SK-N-SH (cell line): ENCODE measurements around the gene LCE1E. TPM values are rescaled to one million over a fixed set of nuclear protein-coding genes. Genes with fewer than 3 reads are reported as not detected.

ENCODE experiments used
- CTCF ChIA-PET: fragments of 300-600, 350-600 bp; formaldehyde crosslinking; extraction: SDS; loops from one replicate; lab custom pipeline; 2021; lab: Yijun Ruan, JAX
- POLR2A ChIA-PET: fragments of 350-600 bp; sonication (Branson Sonifier 250); formaldehyde crosslinking; extraction: SDS; loops from one replicate; lab custom pipeline; 2020; ENCODE audit warnings: antibody characterized with exemption, inconsistent platforms; lab: Yijun Ruan, JAX
- DNase-seq: peaks from one replicate; pipeline ENCODE4 v3.0.0; 2012
- H2AFZ ChIP-seq: fragments of 200-600 bp; sonication (generic); 2 replicates; pipeline ENCODE4 v1.8.1; 2016; ENCODE audit warnings: antibody characterized with exemption, mild to moderate bottlenecking, low read depth
- H3F3A ChIP-seq: fragments of 200-600 bp; sonication (generic); replicated peaks from 2 replicates; pipeline ENCODE3; 2016; ENCODE audit warnings: antibody characterized with exemption, mild to moderate bottlenecking; ENCODE audit not compliant: insufficient read depth
- H3K27ac ChIP-seq, 2 experiments: fragments of 200-500 bp in 1 of 2; fragments of 200-600 bp in 1 of 2; sonication (Bioruptor generic) in 1 of 2; sonication (generic), shearing (Covaris generic) in 1 of 2; 2 replicates each; pipeline versions ENCODE4 v1.5.1 to v1.6.1; 2014 to 2016; ENCODE audit warnings: low read depth in 2 of 2, inconsistent platforms in 1 of 2, low read length in 1 of 2, mild to moderate bottlenecking in 1 of 2, mixed read lengths in 1 of 2
- H3K27me3 ChIP-seq: fragments of 200-600 bp; sonication (generic), shearing (Covaris generic); 2 replicates; pipeline ENCODE4 v1.6.1; 2016; ENCODE audit warnings: mixed run types; ENCODE audit not compliant: insufficient read depth
- H3K36me3 ChIP-seq, 2 experiments: fragments of 200-500 bp in 1 of 2; fragments of 200-600 bp in 1 of 2; sonication (Bioruptor generic) in 1 of 2; sonication (generic) in 1 of 2; replicated peaks in 1 of 2; 2 replicates each; pipeline versions ENCODE3 to v1.5.1; 2014 to 2016; ENCODE audit warnings: low read length in 1 of 2, mild to moderate bottlenecking in 1 of 2; ENCODE audit not compliant: insufficient read depth in 2 of 2, control insufficient read depth in 1 of 2
- H3K4me1 ChIP-seq, 2 experiments: fragments of 200-500 bp in 1 of 2; fragments of 200-600 bp in 1 of 2; sonication (Bioruptor generic) in 1 of 2; sonication (generic), shearing (Covaris generic) in 1 of 2; 2 replicates each; pipeline versions ENCODE4 v1.5.1 to v1.6.1; 2014 to 2016; ENCODE audit warnings: low read depth in 1 of 2, low read length in 1 of 2, mixed run types in 1 of 2; ENCODE audit not compliant: insufficient read depth in 2 of 2, control insufficient read depth in 1 of 2
- H3K4me2 ChIP-seq: fragments of 200-600 bp; sonication (generic), shearing (Covaris generic); 2 replicates; pipeline ENCODE4 v1.6.1; 2017; ENCODE audit warnings: mixed run types
- H3K4me3 ChIP-seq, 2 experiments: fragments of 200-500 bp in 1 of 2; fragments of 200-600 bp in 1 of 2; sonication (Bioruptor generic) in 1 of 2; sonication (generic), shearing (Covaris generic) in 1 of 2; 2 replicates each; pipeline versions ENCODE4 v1.5.1 to v1.8.1; 2014 to 2016; ENCODE audit warnings: low read depth in 2 of 2, inconsistent platforms in 1 of 2, low read length in 1 of 2, mild to moderate bottlenecking in 1 of 2, mixed read lengths in 1 of 2, moderate library complexity in 1 of 2
- H3K79me2 ChIP-seq: fragments of 200-600 bp; sonication (generic); 2 replicates; pipeline ENCODE4 v1.8.1; 2017; ENCODE audit warnings: mild to moderate bottlenecking; ENCODE audit not compliant: insufficient read depth
- H3K9ac ChIP-seq: fragments of 200-600 bp; sonication (generic); 2 replicates; pipeline ENCODE4 v1.6.1; 2017; ENCODE audit warnings: mixed run types
- H3K9me2 ChIP-seq: fragments of 200-600 bp; sonication (generic); 2 replicates; pipeline ENCODE4 v1.6.1; 2017; ENCODE audit warnings: mixed run types
- H3K9me3 ChIP-seq: fragments of 200-600 bp; sonication (generic); 2 replicates; pipeline ENCODE4 v1.6.1; 2017; ENCODE audit warnings: mixed run types, mild to moderate bottlenecking, moderate library complexity
- H4K20me1 ChIP-seq: fragments of 200-600 bp; sonication (generic); 2 replicates; pipeline ENCODE4 v1.6.1; 2017; ENCODE audit warnings: mild to moderate bottlenecking, mixed run types; ENCODE audit not compliant: insufficient read depth
- EZH2phosphoT487 ChIP-seq: fragments of 200-600 bp; sonication (generic); IDR thresholded peaks from 2 replicates; pipeline ENCODE4 v1.6.1; 2017; ENCODE audit warnings: low read depth, mixed run types, mild to moderate bottlenecking, antibody characterized with exemption, moderate library complexity, borderline replicate concordance
- GABPA ChIP-seq: IDR thresholded peaks from 2 replicates; pipeline ENCODE4 v1.4.0; 2012; ENCODE audit warnings: low read depth, mild to moderate bottlenecking
- GATA2 ChIP-seq: sonication (generic); formaldehyde crosslinking; IDR thresholded peaks from 2 replicates; pipeline ENCODE4 v1.5.0; 2020; ENCODE audit warnings: mild to moderate bottlenecking, missing genetic modification reagents
- PBX3 ChIP-seq: IDR thresholded peaks from 2 replicates; pipeline ENCODE4; 2012
- POLR2AphosphoS5 ChIP-seq: IDR thresholded peaks from 2 replicates; pipeline ENCODE4 v1.6.1; 2012; ENCODE audit warnings: low read depth, low read length
- RAD21 ChIP-seq: IDR thresholded peaks from 2 replicates; pipeline ENCODE4 v1.6.1; 2012; ENCODE audit warnings: mild to moderate bottlenecking, low read length
- REST ChIP-seq: IDR thresholded peaks from 2 replicates; pipeline ENCODE4 v1.6.1; 2012; ENCODE audit warnings: mild to moderate bottlenecking, low read depth, low read length, moderate library complexity
- RXRA ChIP-seq: IDR thresholded peaks from 2 replicates; pipeline ENCODE4 v1.4.0; 2012; ENCODE audit warnings: low read depth, mild to moderate bottlenecking, borderline replicate concordance
- USF2 ChIP-seq: fragments of 150-350 bp; IDR thresholded peaks from 2 replicates; pipeline ENCODE4 v1.6.1; 2017; ENCODE audit warnings: antibody characterized with exemption, low read length, low read depth, borderline replicate concordance
- WGBS: methylation state at CpG from one replicate; pipeline ENCODE4 v1.1.6; 2017; ENCODE audit warnings: low lambda C conversion rate; 5-methylcytosine and 5-hydroxymethylcytosine counted together
- polyA plus RNA-seq, 3 experiments: library from polyadenylated mRNA; depleted of rRNA; stranded (reverse); fragments of >200 nt; gene quantifications; 2 replicates each; pipeline ENCODE4 v1.2.3, GENCODE V29; 2012

The LCE1E gene
- not detected in 2 replicates for polyA plus RNA-seq (2012; rRNA removed)
- 0.03 TPM in 2 replicates for polyA plus RNA-seq (2012; cell fraction: cytosol; rRNA removed)
- polyA plus RNA-seq (2012; cell fraction: nucleus; rRNA removed), result not detected in 2 replicates

- ChIA-PET CTCF (interaction anchor here (2.5 kb wide), 1 partner anchor 8 kb away, joined by 9 read pairs; no protein-coding TSS in a partner anchor), POLR2A (no interaction called here)
- Histone ChIP-seq H3K36me3 (no peaks in the 10 kb centered on the region), H3K4me3 (no peak within 1 kb of the TSS), H4K20me1 (no peaks in the 10 kb centered on the region), H3K9me2 (no peaks in the 10 kb centered on the region), H3K79me2 (no peaks in the 10 kb centered on the region), H3K27ac (no peak within 1 kb of the TSS), H3F3A (no peaks in the 10 kb centered on the region), H3K9me3 (no peaks in the 10 kb centered on the region), H3K27me3 (no peaks in the 10 kb centered on the region; the same call in 1 of the 2 replicates), H3K4me2 (no peak within 1 kb of the TSS), H3K4me1 (no peaks in the 10 kb centered on the region), H3K9ac (no peak within 1 kb of the TSS), H2AFZ (no peak within 1 kb of the TSS)
- WGBS, result 0% methylated on average over 1 of the region's 2 CpGs
- TF ChIP-seq PBX3, result no peak
- TF ChIP-seq RXRA, result no peak
- no peak for TF ChIP-seq EZH2phosphoT487
- no peak for TF ChIP-seq POLR2AphosphoS5
- no peak for DNase-seq
Observed at GRCh38 chr1:152786077-152786476, at the start of gene LCE1E. TSS of gene LCE1E (plus strand) at chr1:152786257. CDS start at chr1:152787300, 1,043 bp downstream.

GRCh38 chr1:152737997-152738396, 48.1 kb upstream of the LCE1E start:
- no peaks in the 10 kb centered on the region for H3K27me3 ChIP-seq
- no peak overlapping the region for H2AFZ ChIP-seq
- no peaks in the 10 kb centered on the region for H3K4me1 ChIP-seq
- no peaks in the 10 kb centered on the region for H3K79me2 ChIP-seq
- H3K9me2 ChIP-seq, result no peaks in the 10 kb centered on the region
- 5% methylated on average over 5 of the region's 5 CpGs for WGBS
- DNase-seq, result no peak
- no peak overlapping the region for H3K4me3 ChIP-seq
- ChIA-PET CTCF (no interaction called here), POLR2A (no interaction called here)
- H3K27ac ChIP-seq, result no peak overlapping the region
- H3K4me2 ChIP-seq, result no peak overlapping the region
- no peak overlapping the region for H3K9ac ChIP-seq
- no peaks in the 10 kb centered on the region for H4K20me1 ChIP-seq
- no peak for TF ChIP-seq RXRA
- no peak for TF ChIP-seq GABPA
- no peak for TF ChIP-seq POLR2AphosphoS5
- TF ChIP-seq GATA2, result no peak
- TF ChIP-seq REST, result no peak
- no peak for TF ChIP-seq RAD21
- TF ChIP-seq USF2, result no peak
- H3K36me3 ChIP-seq, result no peaks in the 10 kb centered on the region
- no peaks in the 10 kb centered on the region for H3K9me3 ChIP-seq
- H3F3A ChIP-seq, result no peaks in the 10 kb centered on the region
